Karpas-422 (cell line): ENCODE data around the gene GRB10. TPM values are rescaled to one million over a fixed set of nuclear protein-coding genes. Genes with fewer than 3 reads are reported as not detected.

ENCODE experiments used
- DNase-seq: peaks from one replicate; pipeline ENCODE4 v3.0.0-alpha.2; 2015
- H2AFZ ChIP-seq: fragments of 200-600 bp; sonication (generic); 2 replicates; pipeline ENCODE4 v1.6.1; 2014; ENCODE audit warnings: antibody characterized with exemption, low read length, mixed read lengths
- H3K27ac ChIP-seq: fragments of 200-600 bp; sonication (generic); 2 replicates; pipeline ENCODE4 v1.5.1; 2014; ENCODE audit warnings: mild to moderate bottlenecking, low read length, moderate library complexity
- H3K27me3 ChIP-seq: fragments of 200-600 bp; sonication (generic); 2 replicates; pipeline ENCODE4 v1.6.1; 2014; ENCODE audit warnings: low read length, mixed read lengths
- H3K36me3 ChIP-seq: fragments of 200-600 bp; sonication (generic); 2 replicates; pipeline ENCODE4 v1.6.1; 2014; ENCODE audit warnings: low read length, mixed read lengths; ENCODE audit not compliant: insufficient read depth
- H3K4me1 ChIP-seq: fragments of 200-600 bp; sonication (generic); 2 replicates; pipeline ENCODE4 v1.6.1; 2014; ENCODE audit warnings: mild to moderate bottlenecking, low read length, mixed read lengths
- H3K4me2 ChIP-seq: fragments of 200-600 bp; sonication (generic); 2 replicates; pipeline ENCODE4 v1.6.1; 2014; ENCODE audit warnings: low read length, low read depth, mild to moderate bottlenecking; ENCODE audit not compliant: poor library complexity, severe bottlenecking
- H3K4me3 ChIP-seq: fragments of 200-600 bp; sonication (generic); 2 replicates; pipeline ENCODE4 v1.5.1; 2014; ENCODE audit warnings: mild to moderate bottlenecking, antibody characterized with exemption, low read length, mixed read lengths
- H3K79me2 ChIP-seq: fragments of 200-600 bp; sonication (generic); 2 replicates; pipeline ENCODE4 v1.6.1; 2014; ENCODE audit warnings: mild to moderate bottlenecking, low read length, mixed read lengths
- H3K9ac ChIP-seq: fragments of 200-600 bp; sonication (generic); 2 replicates; pipeline ENCODE4 v1.6.0; 2014; ENCODE audit warnings: low read length
- H3K9me2 ChIP-seq: fragments of 200-600 bp; sonication (generic), shearing (Covaris generic); replicated peaks from 2 replicates; pipeline ENCODE4 v1.6.0; 2014; ENCODE audit warnings: mild to moderate bottlenecking, low read length, moderate library complexity; ENCODE audit not compliant: insufficient read depth
- H3K9me3 ChIP-seq: fragments of 300-700, 200-600 bp; sonication (generic); 2 replicates; pipeline ENCODE4 v1.6.1; 2014; ENCODE audit warnings: low read length, mixed read lengths
- H4K20me1 ChIP-seq: fragments of 200-600 bp; sonication (generic); 2 replicates; pipeline ENCODE4 v1.6.1; 2014; ENCODE audit warnings: mild to moderate bottlenecking, antibody characterized with exemption, low read length, low read depth; ENCODE audit not compliant: insufficient read depth
- total RNA-seq: library from RNA; depleted of rRNA; stranded (reverse); fragments of >200 nt; shearing (Covaris generic); gene quantifications from 2 replicates; pipeline ENCODE4 v1.2.3, GENCODE V29; 2014; ENCODE audit warnings: low replicate concordance

Gene GRB10
- total RNA-seq, 1 experiment from 2014 or later: not detected

- Histone ChIP-seq H3K4me3 (no peak overlapping the region), H3K27me3 (no peaks in the 10 kb centered on the region), H3K4me1 (no peaks in the 10 kb centered on the region), H3K4me2 (no peak overlapping the region), H3K9ac (no peak overlapping the region), H3K27ac (no peak overlapping the region), H3K9me3 (no peaks in the 10 kb centered on the region), H2AFZ (no peak overlapping the region), H4K20me1 (no peaks in the 10 kb centered on the region), H3K9me2 (no peaks in the 10 kb centered on the region), H3K79me2 (no peaks in the 10 kb centered on the region), H3K36me3 (no peaks in the 10 kb centered on the region)
- DNase-seq: no peak
Observed at GRCh38 chr7:50822110-50822509, 39.4 kb upstream of the GRB10 start.

- no peak overlapping the region for H3K4me2 ChIP-seq
Observed at GRCh38 chr7:50821457-50822008, 38.8 kb upstream of the GRB10 start.

GRCh38 chr7:50818324-50818723 lies 35.6 kb upstream of the GRB10 start:
- no peaks in the 10 kb centered on the region for H4K20me1 ChIP-seq
- no peak overlapping the region for H3K27ac ChIP-seq
- no peak overlapping the region for H3K9ac ChIP-seq
- no peaks in the 10 kb centered on the region for H3K79me2 ChIP-seq
- no peaks in the 10 kb centered on the region for H3K9me3 ChIP-seq
- no peak overlapping the region for H3K4me3 ChIP-seq
- DNase-seq: no peak
- H3K9me2 ChIP-seq: no peaks in the 10 kb centered on the region
- no peaks in the 10 kb centered on the region for H3K4me1 ChIP-seq
- H3K36me3 ChIP-seq: no peaks in the 10 kb centered on the region
- H3K27me3 ChIP-seq: no peaks in the 10 kb centered on the region
- H2AFZ ChIP-seq: no peak overlapping the region
- no peak overlapping the region for H3K4me2 ChIP-seq

More at GRCh38 chr7:50821457-50822008, 38.8 kb upstream of the GRB10 start:
- no peak overlapping the region for H2AFZ ChIP-seq
- H3K36me3 ChIP-seq: no peaks in the 10 kb centered on the region
- H3K79me2 ChIP-seq: no peaks in the 10 kb centered on the region
- no peaks in the 10 kb centered on the region for H3K9me3 ChIP-seq
- H3K4me1 ChIP-seq: no peaks in the 10 kb centered on the region
- no peaks in the 10 kb centered on the region for H3K27me3 ChIP-seq
- no peak overlapping the region for H3K27ac ChIP-seq
- no peaks in the 10 kb centered on the region for H4K20me1 ChIP-seq
- no peak for DNase-seq
- no peak overlapping the region for H3K9ac ChIP-seq
- no peak overlapping the region for H3K4me3 ChIP-seq
- H3K9me2 ChIP-seq: no peaks in the 10 kb centered on the region

- H3K9ac ChIP-seq: no peak overlapping the region
- no peaks in the 10 kb centered on the region for H3K79me2 ChIP-seq
- H2AFZ ChIP-seq: no peak overlapping the region
- H3K9me3 ChIP-seq: no peaks in the 10 kb centered on the region
- H3K4me2 ChIP-seq: no peak overlapping the region
- DNase-seq: no peak
- H3K9me2 ChIP-seq: no peaks in the 10 kb centered on the region
- H3K27ac ChIP-seq: no peak overlapping the region
- H3K36me3 ChIP-seq: no peaks in the 10 kb centered on the region
- H3K27me3 ChIP-seq: no peaks in the 10 kb centered on the region
- H3K4me1 ChIP-seq: peaks cover under 1% of the 10 kb centered on the region; the same call in 1 of the 2 replicates
- no peak overlapping the region for H3K4me3 ChIP-seq
- no peaks in the 10 kb centered on the region for H4K20me1 ChIP-seq
Observed at GRCh38 chr7:50817561-50817960, 34.9 kb upstream of the GRB10 start.

GRCh38 chr7:50815138-50815537 lies 32.4 kb upstream of the GRB10 start:
- H3K36me3 ChIP-seq: no peaks in the 10 kb centered on the region
- no peaks in the 10 kb centered on the region for H4K20me1 ChIP-seq
- H3K9ac ChIP-seq: no peak overlapping the region
- peaks cover 4% of the 10 kb centered on the region; the same call in 1 of the 2 replicates for H3K27me3 ChIP-seq
- no peak overlapping the region for H3K4me2 ChIP-seq
- peaks cover 10% of the 10 kb centered on the region for H3K4me1 ChIP-seq
- H2AFZ ChIP-seq: no peak overlapping the region
- no peaks in the 10 kb centered on the region for H3K9me3 ChIP-seq
- no peaks in the 10 kb centered on the region for H3K79me2 ChIP-seq
- no peak overlapping the region for H3K4me3 ChIP-seq
- no peak for DNase-seq
- H3K27ac ChIP-seq: no peak overlapping the region
- no peaks in the 10 kb centered on the region for H3K9me2 ChIP-seq

- Histone ChIP-seq H4K20me1 (no peaks in the 10 kb centered on the region), H3K79me2 (no peaks in the 10 kb centered on the region), H3K4me1 (peaks cover 10% of the 10 kb centered on the region), H3K36me3 (no peaks in the 10 kb centered on the region), H3K9ac (no peak overlapping the region), H3K9me3 (no peaks in the 10 kb centered on the region), H3K4me3 (no peak overlapping the region), H3K9me2 (no peaks in the 10 kb centered on the region), H3K27ac (no peak overlapping the region), H3K4me2 (no peak overlapping the region), H2AFZ (no peak overlapping the region), H3K27me3 (peaks cover 4% of the 10 kb centered on the region; the same call in 1 of the 2 replicates)
- DNase-seq: no peak
Observed at GRCh38 chr7:50814166-50814565, 31.5 kb upstream of the GRB10 start.

- no peak overlapping the region for H3K27ac ChIP-seq
- H3K9me3 ChIP-seq: no peaks in the 10 kb centered on the region
- no peaks in the 10 kb centered on the region for H3K79me2 ChIP-seq
- H3K4me2 ChIP-seq: no peak overlapping the region
- no peak overlapping the region for H3K4me3 ChIP-seq
- H3K27me3 ChIP-seq: peaks cover 4% of the 10 kb centered on the region; the same call in 1 of the 2 replicates
- no peak overlapping the region for H2AFZ ChIP-seq
- peaks cover 10% of the 10 kb centered on the region for H3K4me1 ChIP-seq
- no peaks in the 10 kb centered on the region for H4K20me1 ChIP-seq
- no peak for DNase-seq
- no peaks in the 10 kb centered on the region for H3K36me3 ChIP-seq
- H3K9me2 ChIP-seq: no peaks in the 10 kb centered on the region
- H3K9ac ChIP-seq: no peak overlapping the region
Observed at GRCh38 chr7:50812841-50813475, 30.3 kb upstream of the GRB10 start.

- Histone ChIP-seq H4K20me1 (no peaks in the 10 kb centered on the region), H3K9me3 (no peaks in the 10 kb centered on the region), H3K27me3 (peaks cover 4% of the 10 kb centered on the region; the same call in 1 of the 2 replicates), H3K9ac (no peak overlapping the region), H3K9me2 (no peaks in the 10 kb centered on the region), H3K79me2 (no peaks in the 10 kb centered on the region), H3K36me3 (no peaks in the 10 kb centered on the region), H3K4me3 (no peak overlapping the region), H3K4me2 (no peak overlapping the region), H2AFZ (no peak overlapping the region), H3K27ac (no peak overlapping the region), H3K4me1 (peaks cover 10% of the 10 kb centered on the region)
- DNase-seq: no peak
Observed at GRCh38 chr7:50812094-50812493, 29.4 kb upstream of the GRB10 start.
